ENCODE data around the gene CLCA1. TPM values are rescaled to one million over a fixed set of nuclear protein-coding genes. Genes with fewer than 3 reads are reported as not detected.

Gene CLCA1, protein sequence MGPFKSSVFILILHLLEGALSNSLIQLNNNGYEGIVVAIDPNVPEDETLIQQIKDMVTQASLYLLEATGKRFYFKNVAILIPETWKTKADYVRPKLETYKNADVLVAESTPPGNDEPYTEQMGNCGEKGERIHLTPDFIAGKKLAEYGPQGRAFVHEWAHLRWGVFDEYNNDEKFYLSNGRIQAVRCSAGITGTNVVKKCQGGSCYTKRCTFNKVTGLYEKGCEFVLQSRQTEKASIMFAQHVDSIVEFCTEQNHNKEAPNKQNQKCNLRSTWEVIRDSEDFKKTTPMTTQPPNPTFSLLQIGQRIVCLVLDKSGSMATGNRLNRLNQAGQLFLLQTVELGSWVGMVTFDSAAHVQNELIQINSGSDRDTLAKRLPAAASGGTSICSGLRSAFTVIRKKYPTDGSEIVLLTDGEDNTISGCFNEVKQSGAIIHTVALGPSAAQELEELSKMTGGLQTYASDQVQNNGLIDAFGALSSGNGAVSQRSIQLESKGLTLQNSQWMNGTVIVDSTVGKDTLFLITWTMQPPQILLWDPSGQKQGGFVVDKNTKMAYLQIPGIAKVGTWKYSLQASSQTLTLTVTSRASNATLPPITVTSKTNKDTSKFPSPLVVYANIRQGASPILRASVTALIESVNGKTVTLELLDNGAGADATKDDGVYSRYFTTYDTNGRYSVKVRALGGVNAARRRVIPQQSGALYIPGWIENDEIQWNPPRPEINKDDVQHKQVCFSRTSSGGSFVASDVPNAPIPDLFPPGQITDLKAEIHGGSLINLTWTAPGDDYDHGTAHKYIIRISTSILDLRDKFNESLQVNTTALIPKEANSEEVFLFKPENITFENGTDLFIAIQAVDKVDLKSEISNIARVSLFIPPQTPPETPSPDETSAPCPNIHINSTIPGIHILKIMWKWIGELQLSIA
- total RNA-seq, result not detected

DNA sequence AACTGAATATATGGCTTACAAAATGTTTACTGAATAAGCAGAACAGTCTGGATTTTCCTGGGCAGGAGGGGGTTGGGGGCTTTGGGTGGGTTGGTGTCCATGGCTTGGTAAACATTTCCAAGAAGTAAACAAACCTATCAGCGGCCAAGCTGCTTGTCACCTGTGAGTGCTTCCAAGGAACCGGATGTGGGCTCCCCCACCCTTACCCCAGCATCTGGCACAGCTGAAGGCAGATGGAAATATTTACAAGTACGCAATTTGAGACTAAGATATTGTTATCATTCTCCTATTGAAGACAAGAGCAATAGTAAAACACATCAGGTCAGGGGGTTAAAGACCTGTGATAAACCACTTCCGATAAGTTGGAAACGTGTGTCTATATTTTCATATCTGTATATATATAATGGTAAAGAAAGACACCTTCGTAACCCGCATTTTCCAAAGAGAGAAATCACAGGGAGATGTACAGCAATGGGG, at the start of gene CLCA1:
Gene CLCA1 (plus strand): TSS at position 427 of the 477 bp plus-strand sequence. CDS start 45 bp downstream, at position 472.
- intact Hi-C loops (cut with DNase I, micrococcal nuclease), result no loop called here
- no peaks in the 10 kb centered on the region for H3K36me3 Mint-ChIP-seq (ENCODE audit: low read depth)
- H3K4me3 Mint-ChIP-seq, result no peak within 1 kb of the TSS
- ChIA-PET POLR2A (no interaction called here), CTCF (no interaction called here)
- peaks cover 4% of the 10 kb centered on the region for H3K4me1 Mint-ChIP-seq
- peaks cover 3% of the 10 kb centered on the region for H3K27me3 Mint-ChIP-seq
- DNase-seq (no peak), ATAC-seq (no peak)
- H3K27ac Mint-ChIP-seq, result no peak within 1 kb of the TSS
- H3K9me3 Mint-ChIP-seq (ENCODE audit: low read depth), result no peaks in the 10 kb centered on the region

DNA sequence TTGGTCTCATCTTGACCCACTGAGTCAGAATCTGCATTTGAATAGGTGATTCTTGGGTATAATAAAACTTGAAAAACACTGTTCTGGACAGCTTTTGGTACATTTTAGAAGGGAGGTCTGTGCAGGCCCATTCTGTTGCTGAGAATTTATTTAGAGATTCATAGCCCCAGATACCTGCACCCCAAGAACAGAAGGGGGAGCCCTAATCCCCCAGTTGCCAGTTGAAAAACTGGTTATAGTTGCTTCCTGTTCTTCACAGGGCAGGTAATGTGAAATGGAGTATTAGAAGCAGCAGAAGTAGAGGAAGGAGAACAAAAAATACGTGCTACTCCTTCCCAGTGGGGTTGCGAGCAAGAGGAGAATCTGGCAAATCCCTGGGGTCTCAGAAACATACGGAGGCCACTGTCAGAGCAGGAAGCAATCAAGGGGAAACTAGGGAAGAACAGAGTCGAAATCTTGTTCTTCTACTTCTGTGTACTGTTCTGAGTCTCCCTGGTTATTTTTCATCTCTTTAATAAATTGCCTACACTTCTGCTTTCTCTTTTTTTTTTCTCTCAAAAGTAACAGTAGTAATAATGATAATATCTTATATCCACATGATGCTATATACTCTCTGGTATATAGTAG, 49.3 kb upstream of the CLCA1 start:
- Mint-ChIP-seq H3K36me3 (ENCODE audit: low read depth) (no peaks in the 10 kb centered on the region), H3K9me3 (ENCODE audit: low read depth) (no peaks in the 10 kb centered on the region), H3K4me3 (no peak overlapping the region), H3K4me1 (peaks cover 2% of the 10 kb centered on the region), H3K27me3 (no peaks in the 10 kb centered on the region), H3K27ac (no peak overlapping the region)
- DNase-seq, result peak; percentile 59
- peak; percentile 94 for ATAC-seq
- intact Hi-C loops (cut with DNase I, micrococcal nuclease), result loop anchor here (1.0 to 2.0 kb wide), 2 partner anchors 83 kb away; no protein-coding TSS in a partner anchor
- ChIA-PET POLR2A (no interaction called here), CTCF (interaction anchor here (1.0 to 1.4 kb wide), 2 partner anchors 24 to 82 kb away, joined by 3 to 4 read pairs; no protein-coding TSS in a partner anchor)

DNA sequence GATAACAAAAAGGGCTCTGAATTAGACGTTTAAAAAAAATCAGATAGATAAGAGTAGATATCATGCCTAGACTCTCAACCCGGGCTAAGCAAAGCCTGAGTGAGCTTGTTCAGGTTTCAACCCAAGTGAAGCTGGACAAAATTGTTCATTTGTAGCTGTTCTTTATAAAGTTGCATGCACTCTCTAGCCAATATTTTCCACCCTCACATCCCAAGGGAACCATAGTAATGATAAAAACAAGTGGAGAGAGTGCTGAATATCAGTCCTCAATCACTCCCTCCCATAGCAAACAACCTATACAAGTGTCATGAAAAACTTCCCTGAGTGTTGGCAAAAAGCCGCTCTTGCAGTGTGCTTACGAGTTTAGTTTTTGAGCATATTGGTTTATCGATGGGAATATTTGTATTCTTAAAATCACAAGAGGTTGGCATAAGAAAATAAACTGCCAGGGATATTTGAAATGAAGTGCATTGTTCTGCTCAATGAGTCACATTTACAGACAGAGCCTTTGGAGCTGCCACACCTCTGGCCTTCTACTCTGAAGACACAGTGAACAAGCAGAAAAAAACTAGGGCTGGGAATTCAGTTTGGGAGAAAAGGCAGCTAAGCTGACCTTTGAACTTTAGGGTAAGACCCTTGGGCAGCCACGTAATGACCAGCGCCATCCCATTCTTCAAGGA, 47.0 kb upstream of the CLCA1 start:
- intact Hi-C loops (cut with DNase I, micrococcal nuclease), result no loop called here
- ATAC-seq (no peak), DNase-seq (no peak)
- Mint-ChIP-seq H3K27ac (no peak overlapping the region), H3K4me3 (no peak overlapping the region), H3K9me3 (ENCODE audit: low read depth) (no peaks in the 10 kb centered on the region), H3K27me3 (peaks cover 5% of the 10 kb centered on the region), H3K36me3 (ENCODE audit: low read depth) (no peaks in the 10 kb centered on the region), H3K4me1 (peaks cover 2% of the 10 kb centered on the region)
- CTCF ChIA-PET, result interaction anchor here (0.7 to 1.5 kb wide), 5 partner anchors 9 to 78 kb away, joined by 3 to 5 read pairs (median 4); no protein-coding TSS in a partner anchor
- POLR2A ChIA-PET, result no interaction called here

DNA sequence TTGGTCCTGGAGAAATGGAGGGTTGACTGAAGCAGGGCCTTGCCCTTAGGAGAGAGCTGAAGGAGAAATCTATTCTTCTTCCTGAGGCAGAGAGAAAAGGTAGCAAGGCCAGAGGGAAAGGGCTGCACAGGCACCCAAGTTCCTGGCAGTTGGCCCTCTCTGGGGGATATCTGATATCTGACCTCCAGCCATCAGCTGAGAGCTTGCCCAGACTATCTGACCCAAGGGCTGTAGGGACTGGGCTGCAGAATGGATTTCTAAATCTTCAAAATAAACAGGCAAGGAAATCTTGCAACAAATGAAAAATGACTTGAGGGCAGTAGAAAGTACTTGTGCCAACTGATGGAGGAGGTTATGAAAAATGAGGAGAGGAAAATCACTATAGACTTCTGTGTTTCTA, 45.3 kb upstream of the CLCA1 start:
- ATAC-seq (no peak), DNase-seq (no peak)
- H3K36me3 Mint-ChIP-seq (ENCODE audit: low read depth), result no peaks in the 10 kb centered on the region
- CTCF ChIA-PET, result interaction anchor here (0.6 to 2.4 kb wide), 4 partner anchors 32 to 85 kb away, joined by 6 to 11 read pairs (median 7); no protein-coding TSS in a partner anchor
- POLR2A ChIA-PET, result no interaction called here
- intact Hi-C loops (cut with DNase I, micrococcal nuclease), result no loop called here
- H3K4me3 Mint-ChIP-seq, result no peak overlapping the region
- no peaks in the 10 kb centered on the region for H3K9me3 Mint-ChIP-seq (ENCODE audit: low read depth)
- peaks cover 5% of the 10 kb centered on the region for H3K27me3 Mint-ChIP-seq
- no peak overlapping the region for H3K27ac Mint-ChIP-seq
- peaks cover 2% of the 10 kb centered on the region for H3K4me1 Mint-ChIP-seq

DNA sequence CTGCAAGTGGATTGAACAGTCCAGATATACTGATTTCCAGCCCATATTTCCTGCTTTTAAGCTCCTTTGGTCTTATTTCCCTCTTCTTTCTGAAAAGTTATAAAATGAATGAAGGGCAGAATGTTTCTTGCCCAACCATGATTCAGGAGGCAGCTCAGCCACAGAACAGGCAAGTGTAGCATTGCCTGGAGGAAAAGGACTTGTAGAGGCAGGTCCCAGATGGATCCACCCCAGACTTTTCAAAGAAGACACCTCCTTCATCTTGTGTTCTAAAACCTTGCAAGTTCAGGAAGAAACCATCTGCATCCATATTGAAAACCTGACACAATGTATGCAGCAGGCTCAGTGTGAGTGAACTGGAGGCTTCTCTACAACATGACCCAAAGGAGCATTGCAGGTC, 44.9 kb upstream of the CLCA1 start, which contains the start of gene CLCA2:
Gene CLCA2 (plus strand): TSS at position 299 of the 400 bp plus-strand sequence. CDS start 77 bp downstream, at position 376.
- Mint-ChIP-seq H3K4me3 (no peak within 1 kb of the TSS), H3K27me3 (peaks cover 5% of the 10 kb centered on the region), H3K9me3 (ENCODE audit: low read depth) (no peaks in the 10 kb centered on the region), H3K36me3 (ENCODE audit: low read depth) (no peaks in the 10 kb centered on the region), H3K4me1 (peaks cover 2% of the 10 kb centered on the region), H3K27ac (no peak within 1 kb of the TSS)
- no peak for ATAC-seq
- no peak for DNase-seq
- POLR2A ChIA-PET, result no interaction called here
- CTCF ChIA-PET, result interaction anchor here (0.6 to 2.7 kb wide), 6 partner anchors 31 to 85 kb away, joined by 3 to 11 read pairs (median 7); no protein-coding TSS in a partner anchor
- intact Hi-C loops (cut with DNase I, micrococcal nuclease), result no loop called here

DNA sequence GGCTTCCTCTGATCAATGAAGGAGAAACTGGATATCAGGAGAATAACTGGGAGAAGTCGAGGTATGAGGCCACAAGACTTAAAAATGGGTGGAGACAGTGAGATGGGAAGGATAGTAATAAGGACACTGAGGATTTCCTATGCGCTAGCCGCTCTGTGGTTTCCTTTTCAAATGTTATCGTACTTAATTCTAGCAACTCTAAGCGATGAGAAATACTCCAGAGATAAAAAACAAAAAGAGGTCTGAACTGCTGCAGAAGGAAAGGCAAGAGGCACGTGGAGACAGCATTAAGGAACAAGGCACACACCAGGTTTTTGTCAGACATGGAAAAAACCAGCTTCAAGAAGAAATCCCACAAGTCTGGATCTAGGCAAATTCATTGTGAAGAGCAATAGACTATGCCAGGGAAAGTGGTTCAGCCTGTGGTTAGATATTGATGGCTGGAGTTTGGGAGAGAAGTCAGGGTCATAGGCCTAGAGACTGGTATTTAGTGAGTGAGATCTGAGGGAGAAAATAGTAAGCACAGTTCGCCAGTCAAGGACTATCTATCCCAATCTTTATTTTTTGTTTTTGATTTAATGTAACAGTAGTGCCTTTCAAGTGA, 39.5 kb upstream of the CLCA1 start:
- no peaks in the 10 kb centered on the region for H3K4me1 Mint-ChIP-seq
- ChIA-PET POLR2A (no interaction called here), CTCF (interaction anchor here (1.0 to 1.7 kb wide), 2 partner anchors 49 to 274 kb away, joined by 3 to 5 read pairs; no protein-coding TSS in a partner anchor)
- no peaks in the 10 kb centered on the region for H3K36me3 Mint-ChIP-seq (ENCODE audit: low read depth)
- H3K27ac Mint-ChIP-seq, result no peak overlapping the region
- H3K9me3 Mint-ChIP-seq (ENCODE audit: low read depth), result no peaks in the 10 kb centered on the region
- peaks cover 5% of the 10 kb centered on the region for H3K27me3 Mint-ChIP-seq
- DNase-seq (no peak), ATAC-seq (no peak)
- intact Hi-C loops (cut with DNase I, micrococcal nuclease), result loop anchor here in 1 of 2 experiments (2.0 kb wide), 1 partner anchor 30 kb away; no protein-coding TSS in a partner anchor
- H3K4me3 Mint-ChIP-seq, result no peak overlapping the region

DNA sequence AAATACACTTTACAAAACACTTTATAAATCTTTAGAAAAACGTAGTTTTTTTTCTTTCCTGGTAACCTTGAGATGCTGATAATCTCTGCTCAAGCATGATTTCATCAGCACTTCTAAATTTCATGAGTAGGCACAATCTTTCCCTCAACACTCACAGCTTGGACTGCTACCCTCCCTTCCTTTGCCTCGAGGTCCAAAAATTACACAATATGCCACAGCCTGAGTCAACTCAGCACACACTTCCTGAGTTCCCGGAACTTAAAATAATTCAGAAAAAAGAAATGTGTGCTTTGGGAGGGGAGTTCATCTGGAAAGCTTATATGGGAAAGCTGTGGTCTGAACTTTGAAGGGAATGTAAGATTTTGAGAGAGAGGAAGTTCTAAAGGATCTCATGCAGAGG, 38.9 kb upstream of the CLCA1 start:
- Mint-ChIP-seq H3K36me3 (ENCODE audit: low read depth) (no peaks in the 10 kb centered on the region), H3K4me1 (no peaks in the 10 kb centered on the region), H3K27ac (no peak overlapping the region), H3K27me3 (peaks cover 5% of the 10 kb centered on the region), H3K4me3 (no peak overlapping the region), H3K9me3 (ENCODE audit: low read depth) (no peaks in the 10 kb centered on the region)
- CTCF ChIA-PET, result interaction anchor here (0.8 to 1.7 kb wide), 5 partner anchors 45 to 274 kb away, joined by 3 to 5 read pairs (median 5); no protein-coding TSS in a partner anchor
- ATAC-seq (peak; percentile 90), DNase-seq (peak; percentile 17)
- POLR2A ChIA-PET, result no interaction called here
- intact Hi-C loops (cut with DNase I, micrococcal nuclease), result loop anchor here in 1 of 2 experiments (2.0 kb wide), 1 partner anchor 31 kb away; no protein-coding TSS in a partner anchor

DNA sequence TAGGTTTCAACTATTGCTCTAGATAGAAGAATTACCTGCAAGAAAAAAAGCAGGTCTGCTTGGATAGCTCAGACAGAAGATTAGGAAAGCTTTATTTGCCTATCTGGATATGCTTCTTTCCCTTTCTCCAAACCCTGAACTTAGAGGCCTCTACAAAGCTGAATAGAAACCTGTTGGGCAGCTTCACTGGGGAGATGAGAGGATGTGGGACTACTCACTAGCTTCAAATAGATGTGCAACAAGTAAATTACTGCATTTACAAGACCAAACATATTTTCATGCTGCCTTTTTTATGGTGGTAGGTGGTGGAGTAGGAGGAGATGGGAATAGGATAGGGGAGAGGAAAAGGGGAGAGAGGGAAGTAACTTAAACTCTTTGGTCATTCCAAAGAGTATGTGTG, 38.4 kb upstream of the CLCA1 start:
- Mint-ChIP-seq H3K9me3 (ENCODE audit: low read depth) (no peaks in the 10 kb centered on the region), H3K4me1 (no peaks in the 10 kb centered on the region), H3K27ac (no peak overlapping the region), H3K27me3 (peaks cover 3% of the 10 kb centered on the region), H3K4me3 (no peak overlapping the region), H3K36me3 (ENCODE audit: low read depth) (no peaks in the 10 kb centered on the region)
- ChIA-PET CTCF (interaction anchor here (0.8 to 1.7 kb wide), 7 partner anchors 8 to 273 kb away, joined by 3 to 5 read pairs (median 4); no protein-coding TSS in a partner anchor), POLR2A (no interaction called here)
- DNase-seq (no peak), ATAC-seq (peak; percentile 20)
- intact Hi-C loops (cut with DNase I, micrococcal nuclease), result no loop called here

DNA sequence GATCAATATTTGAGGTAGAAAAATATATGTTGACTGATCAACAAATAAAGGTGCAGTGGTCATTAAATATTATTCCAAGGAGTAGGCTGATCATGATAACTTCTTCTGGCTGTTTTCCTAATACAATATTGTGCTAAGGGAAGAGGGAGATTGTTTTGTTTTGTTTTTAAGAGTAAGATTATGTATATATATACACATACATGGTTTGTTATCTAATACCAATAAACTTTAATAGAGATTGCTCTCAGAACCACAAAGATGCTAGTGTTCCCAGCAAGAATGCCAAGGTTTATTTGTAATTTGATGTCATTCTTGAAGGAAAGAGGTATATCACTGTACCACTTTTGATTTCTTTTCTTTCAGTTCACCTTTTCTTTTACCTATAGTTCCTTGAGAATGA, 34.7 kb upstream of the CLCA1 start:
- CTCF ChIA-PET, result no interaction called here
- Mint-ChIP-seq H3K9me3 (ENCODE audit: low read depth) (no peaks in the 10 kb centered on the region), H3K27me3 (peaks cover 6% of the 10 kb centered on the region), H3K4me3 (no peak overlapping the region), H3K4me1 (no peaks in the 10 kb centered on the region), H3K36me3 (ENCODE audit: low read depth) (no peaks in the 10 kb centered on the region), H3K27ac (no peak overlapping the region)
- intact Hi-C loops (cut with DNase I, micrococcal nuclease), result no loop called here
- ATAC-seq, result no peak
- no peak for DNase-seq
- POLR2A ChIA-PET, result no interaction called here

DNA sequence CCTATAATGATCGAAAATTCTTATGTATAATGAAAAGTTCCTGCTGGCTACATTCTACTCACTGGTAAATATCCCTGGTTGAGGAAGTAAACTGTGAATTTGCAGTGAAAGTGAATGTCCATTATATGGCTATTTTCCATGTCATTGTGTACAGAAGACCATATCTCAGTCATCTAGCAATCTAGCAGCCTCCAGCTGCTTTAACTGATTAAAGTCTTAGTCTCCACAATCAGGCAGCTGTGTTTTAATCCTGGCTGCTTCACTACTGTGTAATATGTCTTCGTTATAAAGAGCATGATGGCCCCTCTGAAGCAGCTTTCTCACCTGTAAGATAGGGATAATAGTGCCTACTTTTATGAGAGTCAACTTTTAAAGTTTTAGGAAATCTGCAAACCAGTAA, 33.4 kb upstream of the CLCA1 start:
- no peak overlapping the region for H3K4me3 Mint-ChIP-seq
- ChIA-PET POLR2A (no interaction called here), CTCF (interaction anchor here (0.6 to 1.6 kb wide), 2 partner anchors 56 to 73 kb away, joined by 3 to 5 read pairs; no protein-coding TSS in a partner anchor)
- DNase-seq (no peak), ATAC-seq (no peak)
- no peak overlapping the region for H3K27ac Mint-ChIP-seq
- intact Hi-C loops (cut with DNase I, micrococcal nuclease), result no loop called here
- H3K36me3 Mint-ChIP-seq (ENCODE audit: low read depth), result no peaks in the 10 kb centered on the region
- H3K27me3 Mint-ChIP-seq, result peaks cover 6% of the 10 kb centered on the region
- H3K9me3 Mint-ChIP-seq (ENCODE audit: low read depth), result no peaks in the 10 kb centered on the region
- no peaks in the 10 kb centered on the region for H3K4me1 Mint-ChIP-seq
